Breast epithelium (tissue), 3 donors: Measurements from ENCODE around the gene SEC11A.

Experiments used
- CTCF ChIP-seq, 3 donors: fragments of 450-650 bp; IDR thresholded peaks; one replicate each; pipeline ENCODE4 v1.5.1; 2016 to 2017; ENCODE audit warnings: antibody characterized with exemption in 3 of 3, mild to moderate bottlenecking in 3 of 3, moderate library complexity in 3 of 3
- POLR2A ChIP-seq: fragments of 450-650 bp; IDR thresholded peaks from one replicate; pipeline ENCODE4 v1.6.1; 2016; ENCODE audit warnings: antibody characterized with exemption, mild to moderate bottlenecking, moderate library complexity

GRCh38 chr15:84653910-84654688 lies 61.8 kb downstream of the SEC11A start, which contains the start of gene WDR73:
- peak; percentile 75 for TF ChIP-seq POLR2A
- TF ChIP-seq CTCF (IDR thresholded peaks at IDR 0.05), result no peak
